M059J (cell line): Measurements from ENCODE around the gene THSD4. TPM values are rescaled to one million over a fixed set of nuclear protein-coding genes. Genes with fewer than 3 reads are reported as not detected.

ENCODE experiments used
- DNase-seq: peaks from one replicate; pipeline ENCODE4 v3.0.0-alpha.2; 2012; ENCODE audit warnings: low read depth
- total RNA-seq: library from RNA; depleted of rRNA; stranded (reverse); fragments of >200 nt; shearing (Covaris generic); gene quantifications from 2 replicates; pipeline ENCODE4 v1.2.3, GENCODE V29; 2014

The THSD4 gene
- total RNA-seq, 1 experiment from 2014 or later = 9.9 TPM

DNA sequence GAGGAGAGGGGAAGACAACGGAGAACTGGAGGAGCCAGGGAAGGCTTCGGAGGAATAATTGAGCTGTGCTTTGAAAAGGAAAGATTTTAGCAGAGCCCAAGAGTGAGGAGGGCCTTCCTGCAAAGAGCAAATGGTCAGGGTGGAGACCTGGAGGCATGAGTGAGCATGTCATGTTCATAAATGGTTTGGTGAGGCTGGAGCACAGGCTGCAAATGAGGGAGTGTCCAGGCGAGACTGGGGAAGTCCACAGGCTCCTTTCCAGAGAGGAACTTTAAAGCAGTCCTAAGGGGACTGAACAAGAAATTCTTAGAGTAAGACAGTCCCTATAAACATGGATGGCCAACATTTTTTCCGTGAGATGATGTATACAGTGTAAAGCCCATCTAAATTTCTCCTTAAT is 108.8 kb downstream of the THSD4 start:
- DNase-seq = no peak

DNA sequence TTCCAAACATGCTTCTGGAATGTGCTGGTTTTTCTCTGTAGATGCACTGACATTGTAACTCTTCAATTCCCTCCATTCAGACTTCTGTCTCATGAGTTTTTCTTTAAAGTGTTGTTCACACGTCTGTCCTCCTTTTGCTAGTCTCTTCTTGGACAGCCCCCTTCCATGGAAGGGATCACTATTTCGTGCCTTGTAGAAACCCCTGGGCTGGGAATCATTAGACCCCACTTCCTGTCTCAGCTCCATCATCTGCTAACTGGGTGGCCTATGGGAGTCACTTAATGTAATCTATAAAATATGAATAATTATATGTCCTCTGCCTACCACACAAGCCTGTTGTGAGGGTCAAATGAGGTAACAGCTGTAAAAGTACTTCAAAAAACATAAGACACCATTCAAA is 110.6 kb downstream of the THSD4 start:
- no peak for DNase-seq

DNA sequence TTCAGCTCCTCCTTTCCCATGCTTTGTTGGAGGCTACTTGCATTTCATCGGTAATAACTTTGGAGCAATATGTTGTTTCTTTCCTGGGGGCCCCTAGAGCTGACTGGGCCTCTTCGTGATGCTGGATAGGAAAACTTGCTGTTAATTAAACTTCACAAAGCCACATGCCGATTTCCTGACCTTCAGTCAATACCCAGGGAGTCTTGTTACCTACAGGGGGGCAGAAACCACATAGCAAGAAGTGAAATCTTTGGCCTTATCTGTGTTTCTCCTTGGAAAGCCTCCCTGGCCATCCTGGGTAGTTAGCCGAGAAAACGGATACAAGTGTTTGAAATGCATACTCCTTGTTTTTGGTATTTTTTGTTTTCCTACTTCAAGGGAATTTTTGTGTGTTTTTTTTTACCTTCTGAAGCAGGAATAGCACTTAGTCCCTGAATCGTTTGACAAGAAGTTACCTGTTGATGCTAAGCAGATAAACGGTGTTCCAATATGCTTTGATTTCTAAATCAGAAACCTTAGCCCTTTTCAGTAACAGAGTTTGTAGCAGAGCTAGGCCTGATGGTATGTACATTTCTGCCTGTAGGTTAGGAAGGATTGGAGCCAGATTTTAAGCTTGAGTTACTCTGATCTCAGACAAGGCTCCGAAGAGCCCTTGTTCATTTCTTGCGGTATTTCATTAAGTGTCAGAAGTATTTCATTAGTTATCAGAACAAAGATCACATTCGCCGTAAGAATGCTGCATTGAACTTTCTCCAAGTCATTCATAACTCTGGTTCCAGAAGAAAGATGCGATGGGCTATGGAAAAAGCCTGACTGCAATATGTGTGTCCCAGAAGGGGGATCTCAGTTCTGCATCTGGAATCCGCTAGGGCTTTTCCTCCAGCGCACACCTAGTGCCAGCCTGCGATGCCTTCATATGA is 111.5 kb downstream of the THSD4 start:
- no peak for DNase-seq

DNA sequence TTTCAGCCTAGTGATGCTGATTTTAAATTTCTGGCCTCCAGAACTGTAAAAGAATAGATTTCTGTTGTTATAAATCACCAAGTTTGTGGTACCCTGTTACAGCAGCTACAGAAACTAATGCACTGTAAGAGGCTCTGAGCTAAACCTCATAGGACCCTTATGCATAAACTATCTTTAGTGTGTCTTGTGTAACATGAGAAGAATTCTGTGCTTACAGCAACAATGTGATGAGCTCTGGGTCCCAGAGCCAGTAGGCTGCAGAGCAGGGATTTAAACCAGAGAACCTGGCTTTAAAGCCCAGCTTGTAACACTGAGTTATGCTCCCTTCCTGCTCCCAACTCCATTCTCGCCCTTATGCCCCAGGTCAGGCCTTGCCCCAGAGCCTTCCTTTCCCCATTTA is 113.1 kb downstream of the THSD4 start:
- no peak for DNase-seq

DNA sequence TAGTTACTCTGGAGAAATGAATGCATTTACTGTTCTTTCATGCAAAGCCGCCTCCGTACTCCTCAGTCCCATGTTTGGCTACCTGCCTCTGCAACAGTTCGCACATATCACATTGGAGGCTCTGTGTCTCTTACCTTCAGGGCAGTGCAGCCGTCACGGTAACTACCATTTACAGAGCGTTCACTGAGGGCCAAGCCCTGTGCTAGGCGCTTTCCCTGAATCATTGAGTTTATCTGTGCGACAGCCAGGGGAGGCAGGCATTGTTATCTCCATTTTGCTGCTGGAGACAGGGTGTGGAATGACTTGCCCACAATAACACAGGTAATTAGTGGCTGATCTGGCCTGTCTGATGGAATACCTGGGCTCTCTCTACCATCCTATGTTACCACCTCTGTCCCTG is 115.0 kb downstream of the THSD4 start:
- no peak for DNase-seq

DNA sequence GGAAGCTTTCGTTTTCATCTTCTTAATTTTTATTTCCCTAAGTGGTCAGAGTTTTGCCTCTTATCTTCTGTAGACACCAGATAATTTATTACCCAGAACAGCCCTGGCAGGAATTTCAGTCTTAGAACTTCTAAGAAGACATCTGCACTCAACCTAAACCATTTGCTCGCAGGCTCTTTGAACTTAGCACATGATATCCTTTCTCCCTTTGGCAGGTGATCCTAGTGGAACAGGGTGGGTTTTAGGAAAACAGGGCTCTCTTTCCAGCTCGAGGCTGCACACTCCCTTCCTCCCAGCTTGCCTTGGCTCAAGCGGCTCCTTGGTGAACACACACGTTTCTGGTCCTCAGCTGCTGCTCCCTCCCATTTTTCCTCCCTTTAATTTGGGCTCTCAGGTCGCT is 116.5 kb downstream of the THSD4 start:
- no peak for DNase-seq

DNA sequence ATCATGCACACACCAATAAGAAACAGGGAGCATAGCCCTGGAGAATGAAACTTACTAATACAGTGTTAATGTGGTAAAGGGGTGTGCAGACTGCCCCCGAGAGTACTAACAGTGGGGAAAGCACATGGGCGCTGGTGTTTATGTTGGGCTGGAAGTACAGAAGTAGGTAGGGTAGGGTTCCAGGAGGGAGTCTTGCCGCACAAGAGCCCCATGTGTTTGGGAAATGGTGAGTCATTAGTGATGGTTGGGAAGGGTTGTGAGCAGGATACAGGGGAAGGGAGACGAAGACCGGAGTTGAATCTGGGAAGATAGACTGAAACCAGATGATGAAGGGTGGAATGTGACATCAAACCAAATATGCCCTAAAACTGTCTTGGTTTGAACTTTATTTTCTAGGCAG is 117.1 kb downstream of the THSD4 start:
- DNase-seq = no peak

DNA sequence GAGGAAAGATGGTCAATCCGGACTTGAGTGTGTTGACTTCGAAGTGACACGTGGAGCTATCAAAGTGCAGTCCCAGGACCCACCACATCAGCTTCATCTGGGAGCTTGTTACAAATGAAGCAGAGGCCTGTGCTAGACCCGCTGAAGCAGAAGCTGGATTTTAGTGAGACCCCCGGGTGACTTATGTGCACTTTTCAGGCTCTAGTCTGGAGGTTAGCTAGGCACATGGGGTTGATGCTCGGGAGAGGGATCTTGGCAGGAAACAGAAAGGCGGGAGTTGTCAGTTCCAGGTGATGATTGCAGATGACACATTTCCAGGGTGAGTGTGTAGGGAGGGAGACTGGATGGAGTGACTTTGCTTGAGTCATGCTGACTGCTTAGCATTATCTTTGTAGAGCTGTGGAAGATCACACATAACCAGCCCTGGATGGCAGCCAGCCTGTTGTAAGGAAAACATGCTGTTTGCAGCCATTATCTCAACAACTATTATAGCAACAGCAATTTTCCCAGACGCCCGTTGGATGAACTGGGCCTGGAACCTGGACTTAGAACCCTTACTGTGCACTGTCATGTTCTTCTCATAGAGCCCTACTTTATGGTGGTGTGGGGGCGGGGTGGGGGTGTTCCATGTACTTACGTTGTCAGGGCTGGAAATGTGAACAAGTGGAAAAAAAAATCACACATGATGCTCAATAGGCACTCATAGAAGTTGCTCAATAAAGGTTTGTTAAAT is 122.4 kb downstream of the THSD4 start:
- DNase-seq = peak; percentile 95

DNA sequence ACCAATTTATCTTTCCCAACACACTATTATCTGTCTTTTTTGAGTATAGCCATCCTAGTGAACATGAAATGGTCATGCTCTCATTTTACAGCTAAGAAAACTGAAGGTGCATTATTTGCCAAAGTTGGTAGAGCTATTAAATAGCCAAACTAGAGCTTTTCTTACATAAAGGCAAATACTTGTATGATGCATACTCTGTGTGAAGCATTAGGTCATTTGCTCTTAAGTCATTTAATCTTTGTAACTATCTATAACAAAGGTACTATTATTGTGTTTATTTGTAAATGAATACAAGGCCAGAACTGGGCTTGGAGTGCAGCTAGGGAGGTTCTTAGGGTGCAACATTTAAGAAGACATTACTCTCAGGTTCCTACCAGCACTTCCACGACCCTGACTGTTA is 123.7 kb downstream of the THSD4 start:
- DNase-seq = no peak

DNA sequence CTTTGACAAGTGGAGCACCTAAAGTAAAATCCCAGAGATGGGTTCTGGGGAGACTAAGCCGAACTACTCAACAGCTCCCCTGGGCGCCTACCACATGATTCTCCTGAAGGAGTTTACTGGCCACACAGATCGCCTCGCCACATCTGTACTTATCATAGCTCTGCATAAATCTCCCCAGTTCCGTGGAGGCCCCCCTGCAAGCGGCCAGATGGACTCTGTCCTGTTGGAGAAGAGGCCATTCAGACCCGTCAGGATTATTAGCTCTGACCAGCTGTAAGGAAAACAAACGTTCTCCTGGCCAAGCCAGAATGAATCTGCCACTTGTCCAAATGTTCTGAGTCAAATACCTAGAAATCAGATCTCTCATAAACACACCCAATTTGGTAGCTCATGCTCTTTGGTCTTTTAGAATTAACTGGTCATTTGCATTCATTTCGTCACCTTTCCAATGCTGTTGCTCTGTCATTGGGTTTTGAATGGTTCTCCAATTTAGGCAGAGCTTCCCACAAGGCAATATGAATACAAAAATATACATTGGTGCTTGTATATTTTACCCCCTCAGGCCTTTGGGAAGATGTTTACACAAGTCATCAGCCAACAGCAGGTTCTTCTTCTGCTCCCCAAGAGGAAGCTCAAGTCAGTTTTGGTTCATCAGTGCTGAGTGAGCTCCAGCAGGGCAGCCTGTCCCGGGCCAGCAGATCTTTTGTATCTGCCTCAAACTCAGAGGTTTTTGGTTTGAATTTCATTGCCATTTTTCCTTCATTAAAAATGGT is 124.5 kb downstream of the THSD4 start:
- no peak for DNase-seq

DNA sequence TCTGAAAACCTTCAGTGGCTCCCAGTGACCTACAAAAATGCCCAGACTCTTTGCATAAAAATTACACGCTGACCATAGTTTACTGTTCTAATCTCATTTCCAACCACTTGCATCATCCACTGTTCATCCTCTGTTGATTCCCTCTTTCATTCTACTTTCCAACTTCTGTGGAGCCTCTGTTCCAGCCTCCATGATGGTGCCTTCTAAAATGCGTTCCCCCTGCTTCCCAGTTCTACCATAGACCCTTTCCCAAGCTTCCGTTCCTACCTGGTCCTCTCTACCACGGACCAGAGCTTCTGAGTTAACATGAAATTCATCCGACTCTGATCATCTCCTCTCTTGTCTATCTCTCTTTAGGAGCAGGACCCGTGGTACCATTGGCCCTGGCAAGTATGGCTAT is 127.0 kb downstream of the THSD4 start:
- DNase-seq = no peak

DNA sequence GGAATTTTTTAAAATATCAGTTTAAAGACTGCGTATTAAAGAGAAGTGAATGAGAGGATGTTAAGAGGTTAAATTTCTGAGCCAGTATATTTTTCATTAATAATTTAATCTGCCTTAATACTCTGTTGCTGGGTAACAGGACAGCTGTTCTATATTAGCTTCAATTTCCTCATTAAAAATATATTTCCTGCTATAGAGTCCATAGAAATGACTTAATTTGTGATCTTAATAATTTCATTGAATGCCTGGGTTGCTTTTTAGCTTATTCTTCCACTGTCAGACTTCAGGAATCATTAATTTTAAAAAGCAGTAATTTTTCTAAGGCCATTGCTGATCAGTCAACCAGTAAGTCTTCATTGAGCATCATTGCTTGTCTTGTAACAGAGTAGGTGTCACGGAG is 129.0 kb downstream of the THSD4 start:
- DNase-seq = no peak

DNA sequence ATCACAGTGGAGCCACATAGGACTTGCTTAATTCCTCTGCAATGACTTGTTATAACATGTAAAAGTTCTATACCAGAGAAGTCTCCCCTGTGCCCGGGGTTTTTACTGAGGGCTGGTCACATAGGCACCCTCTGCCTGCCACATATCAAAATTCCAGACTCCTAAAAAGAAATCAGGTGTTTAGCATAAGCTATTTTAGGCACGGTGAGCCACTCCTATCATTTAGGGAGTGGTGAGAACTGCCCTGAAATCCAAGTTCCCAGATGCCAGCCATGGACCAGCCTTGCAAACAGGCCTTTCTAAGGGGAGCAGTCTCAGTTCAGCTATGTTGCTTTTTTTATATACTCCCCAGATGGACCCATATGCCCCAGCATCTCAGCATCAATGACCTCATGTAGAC is 130.3 kb downstream of the THSD4 start:
- DNase-seq = no peak

DNA sequence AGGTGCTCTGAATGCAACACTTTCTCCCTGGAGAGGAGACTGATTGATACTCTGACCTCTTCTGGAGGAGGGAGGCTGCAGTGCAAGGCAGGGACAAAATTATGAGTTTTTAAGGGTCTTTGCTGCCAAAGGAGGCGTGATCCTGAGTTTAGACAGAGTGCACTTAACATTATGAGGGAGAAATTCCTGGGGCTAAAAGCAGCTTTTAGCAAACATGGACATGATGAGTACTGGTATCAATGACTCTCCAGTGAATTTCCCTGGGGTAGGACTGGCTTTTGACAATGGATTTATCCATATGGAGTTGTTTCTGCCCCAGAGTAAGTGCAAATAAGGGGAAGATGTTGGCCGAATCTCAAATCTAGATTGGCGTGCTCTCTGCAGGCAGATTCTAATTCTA is 133.1 kb downstream of the THSD4 start:
- DNase-seq = no peak

DNA sequence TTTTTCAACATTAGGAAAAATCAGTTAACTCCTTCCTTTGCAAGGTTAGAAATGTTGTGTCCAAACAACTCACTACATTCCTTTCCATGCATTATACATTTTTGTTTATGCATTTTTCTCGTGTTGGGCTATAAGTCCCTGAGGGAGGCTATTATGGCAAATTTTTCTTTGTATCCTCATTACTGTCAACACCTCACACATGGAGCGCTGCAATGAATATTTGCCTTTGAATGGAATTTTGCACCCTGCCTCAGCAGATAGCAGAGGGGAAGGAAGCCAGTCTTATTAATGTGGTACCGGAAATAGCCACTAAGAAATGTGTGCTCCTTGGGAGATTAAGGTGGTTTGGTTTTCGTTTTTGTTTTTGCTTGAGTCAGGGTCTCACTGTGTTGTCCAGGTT is 134.7 kb downstream of the THSD4 start:
- no peak for DNase-seq

DNA sequence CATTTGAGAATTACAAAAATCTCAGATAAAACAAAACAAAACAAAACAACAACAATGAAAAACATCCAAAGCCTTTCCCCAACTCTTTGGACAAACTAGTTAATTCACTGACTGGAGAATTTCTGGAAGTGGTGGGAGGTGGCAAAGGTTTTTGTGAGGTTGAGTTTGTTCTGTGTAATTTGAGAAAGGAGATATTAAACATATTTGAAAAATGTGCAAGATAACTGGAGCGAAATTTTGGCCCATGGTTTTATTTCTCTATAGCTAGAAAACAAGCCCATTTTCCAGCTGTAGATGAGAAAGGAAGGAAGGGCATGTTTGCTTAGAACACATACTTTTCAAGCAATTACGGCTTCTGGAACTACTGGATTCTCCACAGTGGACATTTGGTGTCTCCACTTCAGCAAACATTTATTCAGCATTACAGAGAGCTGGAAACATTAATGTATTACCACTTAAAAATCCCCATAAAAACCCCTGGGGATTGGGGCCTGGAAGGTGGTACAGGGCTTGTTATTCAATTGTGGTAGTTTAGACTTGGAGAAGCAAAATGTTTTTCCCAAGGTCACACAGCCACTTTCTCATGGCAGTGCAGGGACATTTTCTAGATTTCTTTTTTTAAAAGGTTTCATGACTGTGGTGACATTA is 135.8 kb downstream of the THSD4 start:
- DNase-seq = no peak

DNA sequence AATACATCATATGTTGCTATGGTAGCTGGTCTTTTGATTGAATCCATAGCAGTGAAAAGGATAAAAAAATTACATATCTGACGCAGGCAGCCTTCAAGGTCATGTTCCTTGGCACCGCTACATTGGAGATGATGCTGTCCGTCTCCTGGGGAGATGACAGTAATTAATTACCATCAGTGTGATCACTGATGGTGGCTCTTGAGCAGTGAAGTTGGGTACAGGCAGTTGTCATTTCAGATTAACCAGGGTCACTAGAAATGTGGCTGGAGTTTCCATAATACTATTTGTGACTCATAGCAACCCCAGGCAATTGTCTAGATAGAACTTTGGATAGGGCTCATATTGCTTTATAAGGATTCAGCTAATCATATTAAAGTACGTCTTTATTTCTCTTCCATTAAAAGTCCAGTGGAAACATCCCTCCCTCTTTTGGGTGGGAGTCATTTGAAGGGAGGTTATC is 136.3 kb downstream of the THSD4 start:
- peak; percentile 88 for DNase-seq

DNA sequence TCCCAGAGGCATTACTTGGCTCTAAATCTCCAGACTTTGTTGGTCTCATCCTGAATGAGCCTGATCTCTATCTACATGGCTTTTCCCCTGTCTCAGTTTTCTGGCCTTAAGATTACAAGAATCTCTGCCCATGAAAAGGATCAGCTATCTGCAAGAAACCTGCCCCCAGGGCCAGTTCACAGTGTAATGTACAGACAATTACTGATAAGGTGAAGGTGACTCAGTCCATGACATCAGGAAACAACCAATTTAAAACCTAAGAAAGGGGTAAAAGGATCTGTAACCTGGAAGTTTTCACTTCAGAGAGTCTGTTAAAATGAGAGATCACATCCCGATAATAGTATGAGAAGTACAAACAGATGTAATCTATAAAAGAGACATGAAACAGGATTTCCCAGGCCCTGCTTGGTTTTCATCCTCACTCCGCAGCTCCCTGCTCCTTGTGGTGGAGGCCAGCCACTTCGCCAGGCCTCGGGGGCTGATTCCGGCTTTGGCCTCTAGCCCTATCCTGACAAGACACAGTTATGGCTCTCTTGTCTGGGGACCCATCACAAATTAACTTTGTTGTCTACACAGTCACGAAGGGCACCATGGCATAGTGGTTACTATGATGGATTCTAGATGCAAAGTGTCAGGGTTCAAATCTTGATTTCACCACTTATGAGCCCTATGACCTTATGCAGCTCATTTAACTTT is 136.9 kb downstream of the THSD4 start:
- peak; percentile 96 for DNase-seq

DNA sequence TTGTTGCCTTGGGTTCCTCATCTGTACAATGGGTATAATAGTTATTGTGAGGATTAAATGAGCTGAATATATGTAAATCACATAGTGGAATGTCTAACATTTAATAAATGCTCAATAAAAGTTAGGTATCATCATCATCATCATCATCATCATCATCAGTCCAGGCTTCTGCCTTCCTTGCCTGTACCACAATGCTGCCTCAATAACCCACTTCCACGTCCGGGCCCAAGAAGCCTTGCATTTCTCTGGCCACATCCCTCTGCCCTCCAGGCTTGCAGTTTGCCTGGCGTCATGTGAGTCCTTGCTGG is 137.4 kb downstream of the THSD4 start:
- DNase-seq = no peak

DNA sequence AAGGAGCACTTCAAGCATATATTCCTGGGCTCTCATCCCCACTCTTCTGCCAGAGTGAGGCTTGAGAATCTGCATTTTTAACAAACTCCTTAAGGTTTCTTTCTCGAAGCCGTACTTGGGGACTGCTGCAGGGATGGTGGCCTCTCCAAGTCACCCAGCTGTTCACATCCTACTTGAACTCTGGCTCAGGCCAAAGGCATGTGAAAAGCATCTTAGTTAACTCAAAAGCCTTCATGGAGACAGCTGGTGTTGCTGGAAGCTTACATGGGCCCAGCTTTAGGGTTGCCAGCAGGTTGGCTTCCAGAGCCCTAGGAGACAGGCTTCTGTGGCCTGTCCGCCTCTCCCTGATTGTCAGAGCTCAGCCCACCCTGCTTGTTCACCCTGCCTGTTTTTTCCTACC is 139.2 kb downstream of the THSD4 start:
- DNase-seq = no peak

DNA sequence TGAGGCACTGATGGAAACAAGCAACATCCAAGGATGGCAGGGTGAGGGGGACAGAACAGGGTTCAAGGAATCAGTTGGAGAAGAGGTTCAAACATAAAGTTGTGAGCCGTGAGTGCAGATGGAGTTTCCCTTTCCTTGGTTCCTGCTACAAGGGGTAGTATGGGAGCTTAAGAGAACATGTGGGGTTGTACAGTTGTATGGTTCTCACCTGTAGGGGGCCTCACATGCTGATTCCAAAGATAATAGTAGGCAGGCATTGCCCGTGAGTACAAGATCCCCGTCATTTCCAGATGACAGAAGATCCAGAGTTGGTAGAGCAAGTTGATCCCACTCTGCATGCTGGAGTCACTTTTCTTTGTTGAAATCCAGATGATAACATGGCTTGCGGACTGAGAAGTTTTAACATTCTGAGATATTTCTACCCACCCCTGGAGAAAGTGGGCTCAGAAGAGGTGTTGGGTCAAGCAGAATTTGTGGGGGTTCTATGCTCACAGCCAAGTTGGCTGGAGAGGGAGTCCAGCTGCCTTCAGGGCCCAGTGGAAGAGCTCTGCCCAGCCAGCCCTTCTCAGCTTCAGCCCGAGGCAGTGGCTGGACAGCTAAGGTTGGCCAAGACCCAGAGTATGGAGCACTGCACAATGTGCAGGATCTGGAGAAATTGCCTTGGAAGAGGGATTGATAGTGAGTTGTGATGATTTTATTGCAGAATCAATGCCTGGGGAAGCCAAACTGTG is 141.8 kb downstream of the THSD4 start:
- DNase-seq = no peak
